ENCODE measurements around the gene PIK3CD. TPM values are rescaled to one million over a fixed set of nuclear protein-coding genes. Genes with fewer than 3 reads are reported as not detected.

Gene PIK3CD
- total RNA-seq, 1 experiment from 2014 or later, result 4.5 TPM

- POLR2A ChIA-PET (ENCODE audit: unreplicated experiment), result no interaction called here
- BruUV-seq (replicated peaks), result no TSS peak
Measured at GRCh38 chr1:9717193-9718005, 65.9 kb downstream of the PIK3CD start.

DNA sequence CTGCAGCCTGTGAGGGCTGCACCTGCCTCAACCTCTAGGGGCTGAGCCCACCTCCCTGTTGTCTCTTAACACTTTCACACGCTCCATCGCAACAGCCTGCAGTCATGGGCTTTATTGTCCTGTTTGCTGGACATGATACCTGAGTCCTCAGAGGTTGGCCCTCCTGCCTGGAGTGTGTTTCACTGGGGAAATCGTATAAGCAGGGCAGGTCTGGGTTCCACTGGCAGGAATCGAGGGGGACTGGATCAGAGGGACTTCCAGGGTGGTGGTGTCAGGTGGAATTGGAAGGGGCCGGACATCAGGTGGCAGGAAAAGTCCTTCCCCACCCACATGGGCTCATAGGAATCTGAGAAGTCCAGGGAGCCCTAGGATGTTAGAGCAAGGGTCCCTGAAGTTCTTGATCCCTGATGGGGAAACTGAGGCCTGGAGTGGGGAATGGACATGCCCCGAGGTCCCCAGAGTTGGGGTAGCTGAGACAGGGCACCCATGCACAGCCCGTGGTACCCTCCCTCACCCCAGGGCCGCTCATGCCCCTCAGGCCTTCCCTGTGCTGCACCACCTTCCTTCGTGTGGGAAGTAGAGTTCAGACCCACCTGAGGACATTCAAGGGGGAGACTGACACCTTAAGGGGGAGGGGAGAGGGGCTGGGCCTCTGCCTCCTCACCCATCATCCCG, 66.6 kb downstream of the PIK3CD start:
- no peaks in the 10 kb centered on the region for H3K79me2 ChIP-seq (ENCODE audit: low read length)
- no TSS peak for BruUV-seq (replicated peaks)
- H3K9ac ChIP-seq (ENCODE audit: low read length), result no peak overlapping the region
- ATAC-seq, result no peak
- CTCF ChIA-PET, result no interaction called here
- DNase-seq, result no peak
- H3K36me3 ChIP-seq (ENCODE audit: low read depth, low read length), result peaks cover 7% of the 10 kb centered on the region; the same call in 1 of the 2 replicates
- H3K4me1 ChIP-seq (ENCODE audit: insufficient read depth, low read length), result peaks cover 18% of the 10 kb centered on the region
- TF ChIP-seq EZH2 (IDR thresholded peaks at IDR 0.05; ENCODE audit: low read length, unreplicated experiment) (no peak), EZH2phosphoT487 (IDR thresholded peaks at IDR 0.05; ENCODE audit: borderline replicate concordance, low read length) (no peak)
- TF ChIP-seq, protein P1, sequence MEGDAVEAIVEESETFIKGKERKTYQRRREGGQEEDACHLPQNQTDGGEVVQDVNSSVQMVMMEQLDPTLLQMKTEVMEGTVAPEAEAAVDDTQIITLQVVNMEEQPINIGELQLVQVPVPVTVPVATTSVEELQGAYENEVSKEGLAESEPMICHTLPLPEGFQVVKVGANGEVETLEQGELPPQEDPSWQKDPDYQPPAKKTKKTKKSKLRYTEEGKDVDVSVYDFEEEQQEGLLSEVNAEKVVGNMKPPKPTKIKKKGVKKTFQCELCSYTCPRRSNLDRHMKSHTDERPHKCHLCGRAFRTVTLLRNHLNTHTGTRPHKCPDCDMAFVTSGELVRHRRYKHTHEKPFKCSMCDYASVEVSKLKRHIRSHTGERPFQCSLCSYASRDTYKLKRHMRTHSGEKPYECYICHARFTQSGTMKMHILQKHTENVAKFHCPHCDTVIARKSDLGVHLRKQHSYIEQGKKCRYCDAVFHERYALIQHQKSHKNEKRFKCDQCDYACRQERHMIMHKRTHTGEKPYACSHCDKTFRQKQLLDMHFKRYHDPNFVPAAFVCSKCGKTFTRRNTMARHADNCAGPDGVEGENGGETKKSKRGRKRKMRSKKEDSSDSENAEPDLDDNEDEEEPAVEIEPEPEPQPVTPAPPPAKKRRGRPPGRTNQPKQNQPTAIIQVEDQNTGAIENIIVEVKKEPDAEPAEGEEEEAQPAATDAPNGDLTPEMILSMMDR (conservative IDR thresholded peaks at IDR 0.05; ENCODE audit: low read depth, low read length), result no peak
- H3K27me3 ChIP-seq (ENCODE audit: low read length), result no peaks in the 10 kb centered on the region
- H4K20me1 ChIP-seq (ENCODE audit: low read length), result no peaks in the 10 kb centered on the region
- no peaks in the 10 kb centered on the region for H3F3A ChIP-seq (ENCODE audit: low read length, unreplicated experiment)
- POLR2A ChIA-PET (ENCODE audit: unreplicated experiment), result no interaction called here
- no peaks in the 10 kb centered on the region for H3K9me2 ChIP-seq (replicated peaks; ENCODE audit: low read length)
- no peak overlapping the region for H3K27ac ChIP-seq (ENCODE audit: low read length)
- H3K4me3 ChIP-seq (ENCODE audit: low read length), result no peak overlapping the region
- H3K9me3 ChIP-seq (ENCODE audit: low read length), result no peaks in the 10 kb centered on the region
- H2AFZ ChIP-seq (ENCODE audit: low read length), result no peak overlapping the region
- intact Hi-C loops (cut with micrococcal nuclease), result loop anchor here (2.0 kb wide), 1 partner anchor 91 kb away; no protein-coding TSS in a partner anchor
- H3K4me2 ChIP-seq (ENCODE audit: low read length), result no peak overlapping the region

More at GRCh38 chr1:9717193-9718005, 65.9 kb downstream of the PIK3CD start:
- H3K4me1 ChIP-seq (ENCODE audit: insufficient read depth, low read length), result peaks cover 18% of the 10 kb centered on the region
- H3F3A ChIP-seq (ENCODE audit: low read length, unreplicated experiment), result no peaks in the 10 kb centered on the region
- no peaks in the 10 kb centered on the region for H3K9me3 ChIP-seq (ENCODE audit: low read length)
- intact Hi-C loops (cut with micrococcal nuclease), result loop anchor here (2.0 kb wide), 1 partner anchor 91 kb away; no protein-coding TSS in a partner anchor
- TF ChIP-seq, protein P1 (conservative IDR thresholded peaks at IDR 0.05; ENCODE audit: low read depth, low read length), result no peak
- TF ChIP-seq EZH2phosphoT487 (IDR thresholded peaks at IDR 0.05; ENCODE audit: borderline replicate concordance, low read length), result no peak
- no peak for TF ChIP-seq EZH2 (IDR thresholded peaks at IDR 0.05; ENCODE audit: low read length, unreplicated experiment)
- no peak for ATAC-seq
- DNase-seq, result no peak
- CTCF ChIA-PET, result no interaction called here
- no peaks in the 10 kb centered on the region for H3K79me2 ChIP-seq (ENCODE audit: low read length)
- no peaks in the 10 kb centered on the region for H3K9me2 ChIP-seq (replicated peaks; ENCODE audit: low read length)
- no peak overlapping the region for H3K9ac ChIP-seq (ENCODE audit: low read length)
- no peaks in the 10 kb centered on the region for H4K20me1 ChIP-seq (ENCODE audit: low read length)
- no peaks in the 10 kb centered on the region for H3K36me3 ChIP-seq (ENCODE audit: low read depth, low read length)
- H3K27me3 ChIP-seq (ENCODE audit: low read length), result no peaks in the 10 kb centered on the region
- H3K4me3 ChIP-seq (ENCODE audit: low read length), result no peak overlapping the region
- no peak overlapping the region for H3K4me2 ChIP-seq (ENCODE audit: low read length)
- no peak overlapping the region for H2AFZ ChIP-seq (ENCODE audit: low read length)
- H3K27ac ChIP-seq (ENCODE audit: low read length), result no peak overlapping the region
